ENCODE results near the gene AOPEP.

Gene AOPEP

DNA sequence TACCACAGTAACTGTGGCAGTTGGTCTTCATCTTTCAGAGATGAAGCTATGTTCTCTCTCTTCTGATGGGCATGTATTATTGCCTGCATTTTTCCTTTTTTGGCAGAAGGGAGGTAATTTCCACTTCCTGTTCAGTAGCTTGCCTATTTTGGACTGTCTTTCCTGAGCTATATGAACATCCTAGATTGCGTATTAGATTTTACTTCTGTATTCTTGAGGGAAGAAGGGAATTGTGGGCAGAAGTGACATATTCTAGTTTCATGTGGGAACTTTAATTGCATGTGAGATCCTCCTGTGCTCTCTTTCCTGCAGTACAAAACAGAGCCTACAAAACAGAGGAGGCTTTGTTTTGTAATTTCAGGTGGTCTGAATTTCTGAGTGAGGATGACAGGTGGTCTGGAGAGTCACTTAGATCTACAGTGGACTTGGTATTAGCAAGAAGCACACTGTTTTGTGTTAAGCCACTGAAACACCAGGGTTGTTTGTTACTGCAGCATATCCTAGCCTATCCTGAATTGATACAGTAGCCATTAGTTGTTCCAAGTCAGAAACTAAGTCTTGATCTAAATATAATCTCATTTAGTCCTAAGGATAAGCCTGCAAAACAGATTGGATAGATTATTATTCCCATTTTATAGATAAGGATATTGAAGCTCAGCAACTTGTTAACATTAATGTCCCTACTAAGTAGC is 68.1 kb downstream of the AOPEP start:
- DNase-seq (ENCODE audit: low spot score) = no peak

DNA sequence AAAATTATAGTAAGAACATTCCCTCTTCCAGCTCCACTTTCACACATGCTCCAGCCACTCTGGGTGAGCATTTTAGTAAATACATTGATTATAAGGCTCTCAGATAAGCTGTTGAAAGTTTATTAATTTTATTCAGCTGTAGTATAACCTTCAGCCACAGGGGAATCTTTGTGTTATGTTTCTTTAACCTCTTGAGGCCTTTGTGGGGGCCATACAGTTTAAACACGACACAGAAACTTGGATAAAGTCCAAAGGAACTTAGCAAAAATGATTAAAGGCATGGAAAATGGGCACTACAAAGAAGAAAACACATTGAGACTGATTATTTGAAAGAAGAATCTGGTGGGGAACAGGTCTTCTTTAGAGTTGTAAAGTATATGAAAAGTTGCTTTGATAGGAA is 70.2 kb downstream of the AOPEP start:
- no peak for DNase-seq (ENCODE audit: low spot score)

DNA sequence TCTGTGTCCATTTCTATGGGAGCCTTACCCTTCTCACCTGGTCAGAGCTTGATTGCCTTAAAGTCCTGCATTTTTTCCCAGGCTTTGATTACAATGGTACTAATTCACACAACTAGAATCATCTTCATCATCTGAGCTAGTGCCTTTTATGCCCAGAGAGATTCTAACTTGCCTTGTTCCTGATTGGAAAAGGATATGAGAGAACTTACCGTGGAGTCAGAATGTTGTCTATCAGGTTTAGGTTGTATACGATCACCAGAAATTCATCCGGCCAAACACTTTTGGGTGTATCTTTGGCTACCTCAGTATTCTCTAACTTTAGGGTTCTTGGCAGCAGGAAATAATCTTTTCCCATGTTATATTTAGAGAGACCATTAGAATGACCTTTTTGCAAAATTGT is 71.7 kb downstream of the AOPEP start:
- no peak for DNase-seq (ENCODE audit: low spot score)

DNA sequence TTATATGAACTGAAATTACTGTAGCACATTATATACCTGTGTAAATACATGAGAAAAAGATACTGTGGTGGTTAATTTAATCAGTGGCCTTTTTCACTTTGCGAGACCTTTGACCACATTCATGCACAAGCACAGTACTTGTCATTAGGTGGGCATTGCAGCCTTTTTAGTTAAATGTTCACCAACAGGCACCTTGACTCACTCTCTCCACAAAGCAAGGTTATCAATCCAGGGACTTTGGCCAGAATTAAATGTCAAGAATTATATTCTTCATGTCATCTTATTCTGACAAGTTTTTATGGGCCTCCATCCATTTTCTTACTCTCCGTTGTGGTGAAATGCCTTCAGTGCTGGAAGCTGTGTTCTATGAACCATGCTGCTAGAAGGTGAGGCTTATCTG is 72.2 kb downstream of the AOPEP start:
- DNase-seq (ENCODE audit: low spot score) = no peak

DNA sequence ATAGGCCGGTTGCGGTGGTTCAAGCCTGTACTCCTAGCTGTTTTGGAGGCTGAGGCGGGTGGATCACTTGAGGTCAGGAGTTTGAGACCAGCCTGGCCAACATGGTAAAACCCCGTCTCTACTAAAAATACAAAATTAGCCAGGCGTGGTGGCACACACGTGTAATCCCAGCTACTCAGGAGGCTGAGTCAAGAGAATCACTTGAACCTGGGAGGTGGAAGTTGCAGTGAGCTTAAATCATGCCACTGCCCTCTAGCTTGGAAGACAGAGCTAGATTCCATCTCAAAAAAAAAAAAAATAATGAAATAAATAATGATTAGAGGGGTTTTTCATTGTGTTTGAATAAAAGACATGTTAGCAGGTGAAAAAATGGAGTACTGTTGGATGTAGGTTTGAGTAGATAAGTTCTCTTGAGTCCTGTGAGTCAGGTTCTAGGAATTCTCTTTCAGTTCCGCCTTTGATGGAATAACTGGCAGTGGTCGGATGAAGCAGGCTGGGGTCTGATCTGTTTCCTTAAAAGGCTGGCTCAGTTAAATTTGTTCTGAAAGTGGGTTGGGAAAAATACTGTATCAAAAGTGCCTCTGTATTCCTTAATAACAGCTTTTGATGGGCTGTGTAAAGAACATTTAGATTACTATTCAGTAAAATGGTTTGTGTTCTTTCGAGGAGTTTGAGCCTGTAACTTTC is 73.2 kb downstream of the AOPEP start:
- no peak for DNase-seq (ENCODE audit: low spot score)

DNA sequence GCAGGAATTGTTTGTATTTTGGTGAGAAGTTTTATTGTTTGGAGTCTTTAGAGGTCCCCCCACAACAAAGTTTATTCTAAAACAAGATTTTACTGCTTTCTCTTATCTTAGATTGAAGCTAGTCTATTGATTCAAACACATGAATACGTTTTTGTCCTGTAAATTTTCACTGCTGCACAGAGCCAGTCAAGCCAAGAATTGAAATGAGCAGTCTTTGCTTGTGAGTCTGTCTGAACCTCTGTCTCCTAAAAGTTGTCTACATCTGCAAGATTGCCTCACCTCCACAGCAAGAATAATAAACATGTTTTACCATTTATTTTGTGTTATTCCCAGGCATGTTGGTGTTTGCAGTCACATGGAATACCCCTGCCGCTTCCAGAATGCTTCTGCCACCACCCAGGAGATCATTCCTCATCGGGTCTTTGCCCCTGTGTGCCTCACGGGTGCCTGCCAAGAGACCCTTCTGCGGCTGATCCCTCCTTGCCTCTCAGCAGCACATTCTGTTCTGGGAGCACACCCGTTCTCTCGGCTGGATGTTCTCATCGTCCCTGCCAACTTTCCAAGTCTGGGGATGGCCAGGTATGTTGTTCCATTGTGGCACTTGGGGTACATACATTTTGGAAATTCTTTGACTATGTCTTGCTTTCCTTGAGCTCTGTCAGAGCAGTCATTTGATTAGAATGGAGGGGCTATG is 74.1 kb downstream of the AOPEP start:
- DNase-seq (ENCODE audit: low spot score) = no peak

DNA sequence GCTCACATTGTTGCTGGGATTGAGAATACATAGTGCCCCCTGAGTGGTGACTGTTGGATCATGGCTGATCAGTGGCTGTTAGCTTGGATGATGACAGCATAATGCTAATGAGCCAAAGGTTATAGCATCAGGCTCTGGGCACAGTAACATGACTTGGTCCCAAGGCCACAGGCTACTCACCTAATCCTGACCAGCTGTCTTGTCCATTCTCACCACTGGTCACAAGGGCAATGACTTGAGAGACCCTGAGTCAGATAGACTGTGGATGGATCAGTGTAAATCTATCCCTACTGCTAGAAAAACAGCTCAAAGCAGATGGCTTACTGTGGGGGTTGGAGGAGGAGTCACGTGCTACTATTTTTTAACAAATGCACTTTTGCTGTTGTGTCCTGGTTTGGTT is 74.7 kb downstream of the AOPEP start:
- DNase-seq (ENCODE audit: low spot score) = no peak

DNA sequence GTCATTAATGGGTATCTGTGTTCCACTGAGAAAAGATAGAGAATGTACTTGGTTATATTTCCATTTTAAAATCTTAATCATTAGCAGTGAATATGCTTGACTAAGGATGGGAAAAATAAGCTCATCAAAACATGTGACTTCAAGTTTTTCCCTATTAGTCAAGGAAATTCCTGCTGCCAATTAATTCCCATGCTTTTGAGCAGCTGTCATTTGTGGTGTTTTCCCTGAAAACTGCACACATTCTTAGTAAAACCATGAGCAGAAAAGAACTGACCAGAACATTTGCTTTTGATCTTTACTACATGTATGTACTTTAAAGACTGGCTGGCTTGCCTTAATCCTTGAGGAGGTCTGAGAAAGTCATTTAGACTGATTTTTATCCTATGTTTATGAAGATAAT is 75.2 kb downstream of the AOPEP start:
- no peak for DNase-seq (ENCODE audit: low spot score)

DNA sequence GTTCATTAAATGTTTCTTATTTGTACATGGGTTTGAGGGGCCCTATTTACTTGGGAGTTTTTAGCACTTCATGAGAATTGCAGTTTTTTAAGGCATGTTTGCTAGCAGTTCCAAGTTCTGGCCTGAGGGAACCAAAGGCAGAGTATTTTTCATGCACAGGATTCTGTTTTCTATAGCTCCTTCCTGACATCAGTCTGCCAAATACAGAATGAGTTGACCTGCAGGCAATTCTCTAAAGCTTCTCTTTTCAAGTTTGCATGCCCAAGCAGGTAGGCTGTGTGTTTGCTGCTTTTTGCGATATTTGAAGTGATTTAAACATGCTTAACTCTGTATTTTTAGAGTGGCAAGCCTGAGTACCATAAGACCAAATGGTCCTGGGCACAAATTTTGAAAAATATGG is 75.8 kb downstream of the AOPEP start:
- no peak for DNase-seq (ENCODE audit: low spot score)

DNA sequence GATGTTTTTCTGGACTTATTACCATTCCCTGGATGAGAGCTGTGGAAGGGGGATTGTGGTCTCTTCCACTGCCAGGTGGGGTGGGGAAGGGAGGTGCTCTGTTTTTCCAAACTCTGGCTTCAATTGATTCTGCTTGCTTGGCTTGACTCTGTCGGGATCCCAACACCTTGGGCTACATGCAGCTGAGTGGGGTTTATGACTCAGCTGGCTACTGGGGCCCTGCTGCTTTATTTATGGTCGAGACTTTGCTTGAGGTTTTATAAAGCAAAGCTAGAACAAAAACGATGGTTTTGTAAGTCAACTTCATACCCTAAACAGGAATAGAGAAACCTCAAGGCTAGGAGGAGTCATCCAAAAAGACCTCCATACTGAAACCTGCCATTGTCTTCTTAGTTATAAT is 76.3 kb downstream of the AOPEP start:
- DNase-seq (ENCODE audit: low spot score) = no peak

DNA sequence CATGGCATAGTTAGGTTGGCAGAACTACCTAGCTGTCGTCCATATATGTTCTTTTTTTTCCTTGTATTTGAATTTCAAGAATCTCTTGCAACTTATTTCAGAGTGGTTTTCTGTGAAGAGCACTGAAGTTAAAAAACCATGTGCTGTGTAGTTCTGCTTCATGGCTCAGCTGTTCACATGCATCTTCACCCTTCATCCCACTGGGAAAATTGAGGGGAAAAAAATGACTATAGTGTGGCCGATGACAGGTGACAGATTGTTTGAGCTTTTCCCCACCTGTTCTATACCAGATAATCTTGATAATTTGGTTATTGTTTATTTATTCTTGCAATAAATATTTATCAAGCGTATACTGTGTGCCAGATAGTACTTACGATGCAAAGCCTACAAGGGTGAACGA is 77.8 kb downstream of the AOPEP start:
- no peak for DNase-seq (ENCODE audit: low spot score)

DNA sequence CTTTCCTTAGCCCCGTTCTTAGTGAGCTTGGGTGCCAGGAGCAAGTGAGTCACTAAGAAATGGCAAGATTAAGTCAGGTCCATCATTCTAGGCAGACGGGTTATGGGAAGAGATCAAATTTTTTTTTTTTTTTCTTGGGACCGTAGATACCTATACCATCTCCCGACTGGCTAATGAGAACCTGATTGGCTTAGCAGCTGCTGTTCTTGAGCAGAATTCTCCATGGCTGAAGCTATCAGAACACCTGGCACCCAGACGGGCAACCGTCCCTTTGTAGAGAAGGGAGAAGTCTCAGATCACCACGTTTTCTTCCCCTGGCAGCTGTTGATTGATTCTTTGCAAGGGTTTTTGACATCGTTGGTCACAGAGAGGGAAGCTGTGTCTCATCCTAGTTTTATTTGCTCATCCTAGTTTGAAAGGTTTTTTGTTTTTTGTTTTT is 78.6 kb downstream of the AOPEP start:
- no peak for DNase-seq (ENCODE audit: low spot score)

DNA sequence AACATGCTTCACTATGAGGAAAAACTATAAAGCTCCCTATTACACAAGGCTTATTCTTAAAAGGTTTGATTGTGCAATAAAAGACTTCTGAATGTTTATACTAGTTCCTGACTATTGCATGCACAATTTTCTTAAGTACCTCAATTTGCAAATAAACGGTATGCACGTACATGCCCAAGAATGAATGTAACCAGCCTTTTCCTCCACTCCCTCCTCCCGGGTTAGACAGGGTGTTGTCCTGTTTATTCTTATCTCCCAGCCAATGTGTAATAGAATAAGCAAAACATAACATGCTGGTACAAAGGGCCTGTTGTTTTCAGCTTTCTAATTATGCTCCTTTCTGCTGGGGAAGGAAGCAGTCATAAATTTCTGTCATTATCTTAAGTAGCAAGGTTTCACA is 79.1 kb downstream of the AOPEP start:
- peak; percentile 23 for DNase-seq (ENCODE audit: low spot score)

DNA sequence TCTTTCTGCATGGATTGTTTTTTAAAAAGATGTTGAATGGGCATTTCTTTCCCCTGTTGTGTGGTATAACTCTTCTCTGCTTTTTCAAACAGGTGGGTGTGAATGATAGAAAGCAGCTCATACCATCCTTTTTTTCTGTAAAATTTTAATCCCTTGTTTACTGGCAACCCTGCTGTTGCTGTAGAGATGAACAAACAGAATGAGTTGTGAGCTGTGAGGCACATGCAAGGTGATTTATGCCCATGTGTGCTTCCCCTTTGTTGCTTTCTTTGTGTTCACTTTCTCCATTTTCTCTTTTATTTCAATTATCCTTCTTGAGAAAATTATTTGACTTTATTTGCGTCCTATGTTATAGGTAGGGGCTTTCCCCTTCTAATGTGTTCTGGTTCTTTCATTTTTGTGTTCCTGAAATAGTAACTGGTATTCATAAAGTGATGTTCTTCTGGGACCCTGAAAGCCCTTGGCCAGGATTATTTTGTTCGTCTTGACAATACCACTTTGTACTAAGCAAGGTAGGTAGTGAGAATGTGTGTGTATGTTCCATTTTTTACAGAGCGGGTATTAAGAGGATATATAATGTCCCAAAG is 79.9 kb downstream of the AOPEP start:
- no peak for DNase-seq (ENCODE audit: low spot score)

DNA sequence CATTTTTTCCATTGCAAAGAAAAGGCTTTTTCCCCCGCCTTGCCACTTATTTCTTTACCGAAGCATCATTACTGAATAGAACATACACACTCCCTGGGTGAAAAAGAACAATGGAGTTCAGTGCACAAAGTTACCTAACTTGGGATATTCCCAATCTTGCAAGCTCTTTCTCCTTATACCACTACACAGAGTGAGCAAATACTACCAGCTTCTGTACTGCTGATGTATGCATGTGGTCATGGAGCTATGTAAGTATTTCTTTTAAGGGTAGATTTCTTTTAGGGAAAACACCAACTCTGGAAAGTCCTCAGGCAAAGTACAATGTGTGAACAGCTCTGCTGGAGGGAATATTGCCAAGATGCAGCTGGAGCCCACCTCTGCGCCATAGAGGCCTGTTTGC is 81.1 kb downstream of the AOPEP start:
- no peak for DNase-seq (ENCODE audit: low spot score)

DNA sequence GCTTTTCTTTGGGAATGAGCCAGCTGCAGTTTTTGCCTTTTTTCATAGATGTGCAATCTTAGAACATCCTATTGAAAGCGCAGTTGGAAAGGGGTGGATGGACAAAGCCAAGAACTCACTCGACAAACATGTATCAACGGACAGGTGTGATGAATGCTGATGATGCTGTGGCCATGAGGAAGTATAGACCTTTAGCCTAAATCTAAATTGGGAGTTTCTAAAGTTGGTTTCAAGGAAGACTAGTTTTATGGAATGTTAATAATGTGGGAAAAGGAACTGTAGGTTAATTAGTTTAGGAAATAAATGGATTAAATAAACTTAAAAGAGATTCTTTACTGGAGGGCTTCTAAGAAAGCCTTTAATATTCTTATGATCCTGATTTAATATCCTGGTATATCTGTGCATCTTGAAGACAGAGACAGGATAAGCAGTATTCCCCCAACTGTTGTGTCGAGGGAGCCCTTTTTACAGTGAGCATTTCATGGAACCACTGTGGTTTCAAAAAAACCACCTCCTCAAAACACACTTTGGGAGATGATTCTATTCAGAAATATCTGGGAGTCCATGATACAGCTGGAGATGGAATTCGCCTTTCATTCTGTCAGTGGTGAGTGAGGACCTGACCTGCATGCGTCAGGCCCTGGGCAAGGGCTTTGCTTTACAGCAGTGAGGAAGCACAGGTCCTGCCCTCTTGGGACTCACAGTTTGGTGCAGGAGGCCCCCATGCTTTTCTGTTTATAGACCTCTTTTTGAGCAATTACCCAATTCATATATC is 82.6 kb downstream of the AOPEP start:
- DNase-seq (ENCODE audit: low spot score) = no peak

DNA sequence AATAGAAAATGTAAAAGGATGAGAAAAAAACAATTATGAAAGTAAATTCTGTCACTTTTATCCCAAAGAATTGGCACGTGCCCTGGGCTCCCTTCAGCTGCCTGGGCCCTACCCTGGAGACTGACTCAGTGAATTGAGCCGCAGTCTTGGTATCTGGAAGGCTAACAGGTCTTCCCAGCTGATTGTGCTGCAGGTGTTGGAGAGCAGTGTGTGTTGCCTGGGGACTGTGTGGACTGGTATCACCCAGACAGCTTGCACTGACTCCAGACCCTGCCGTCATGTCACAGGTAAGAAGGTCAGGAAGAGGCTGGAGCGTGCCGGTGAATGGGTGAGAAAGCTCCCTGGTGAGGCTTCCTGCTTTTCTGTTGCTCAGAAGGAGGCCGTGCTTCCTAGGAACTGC is 83.3 kb downstream of the AOPEP start:
- DNase-seq (ENCODE audit: low spot score) = no peak

DNA sequence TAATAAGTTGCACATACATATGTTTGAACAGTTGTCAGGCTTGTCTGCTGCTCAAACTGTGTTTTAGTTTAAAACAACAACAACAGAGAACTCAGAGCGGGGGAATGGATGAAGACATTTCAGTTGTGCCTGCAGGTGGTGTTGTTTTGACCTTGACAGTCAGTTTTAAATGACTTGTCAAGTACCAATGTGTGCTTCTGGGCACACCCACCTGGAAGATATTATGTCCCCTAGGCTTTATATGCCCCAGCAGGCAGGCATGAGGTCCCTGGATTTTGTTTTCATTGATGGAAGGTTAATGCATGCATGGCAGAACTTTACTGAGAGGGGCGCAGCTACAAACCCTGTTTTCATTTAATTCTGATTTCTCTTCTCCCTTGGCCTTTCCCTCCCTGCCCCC is 84.6 kb downstream of the AOPEP start:
- no peak for DNase-seq (ENCODE audit: low spot score)

DNA sequence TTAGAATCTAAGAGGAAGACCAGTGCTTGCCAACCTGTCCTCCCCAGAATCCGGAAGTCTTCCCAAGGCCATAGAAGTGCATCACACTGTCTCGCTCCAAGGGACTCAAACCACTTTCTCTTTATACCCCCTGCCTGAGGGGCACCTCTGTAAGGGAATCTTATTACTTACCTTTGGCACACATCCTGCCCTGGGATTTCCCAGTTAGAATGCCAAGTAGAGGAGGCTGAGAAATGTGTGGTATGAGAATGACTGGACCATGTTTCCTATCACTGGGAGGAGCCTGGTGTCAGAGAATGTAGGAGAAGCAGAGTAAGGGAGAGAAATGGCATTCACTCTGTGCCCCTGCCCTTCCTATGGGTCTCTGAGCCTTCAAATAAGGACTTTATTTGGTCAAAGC is 85.8 kb downstream of the AOPEP start:
- no peak for DNase-seq (ENCODE audit: low spot score)

DNA sequence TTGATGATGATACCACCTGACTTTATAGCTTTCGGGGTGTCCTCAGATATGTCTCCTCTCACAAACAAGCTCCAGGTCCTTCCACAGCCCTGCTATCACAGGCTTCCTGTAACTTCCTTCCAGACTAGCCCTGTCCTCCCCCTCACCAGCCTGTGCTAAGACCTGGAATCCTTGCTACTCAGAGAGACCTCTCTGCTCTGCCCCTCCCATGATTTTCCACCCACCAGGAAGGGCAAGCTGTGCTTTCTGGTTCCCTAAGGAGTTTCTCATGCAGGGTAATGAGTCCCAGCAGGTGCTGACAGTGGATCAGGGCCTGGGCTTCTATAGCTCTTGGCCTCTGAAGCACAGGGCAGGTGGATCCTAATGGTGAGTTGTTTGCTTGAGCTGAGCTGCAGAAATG is 86.9 kb downstream of the AOPEP start:
- DNase-seq (ENCODE audit: low spot score) = no peak

DNA sequence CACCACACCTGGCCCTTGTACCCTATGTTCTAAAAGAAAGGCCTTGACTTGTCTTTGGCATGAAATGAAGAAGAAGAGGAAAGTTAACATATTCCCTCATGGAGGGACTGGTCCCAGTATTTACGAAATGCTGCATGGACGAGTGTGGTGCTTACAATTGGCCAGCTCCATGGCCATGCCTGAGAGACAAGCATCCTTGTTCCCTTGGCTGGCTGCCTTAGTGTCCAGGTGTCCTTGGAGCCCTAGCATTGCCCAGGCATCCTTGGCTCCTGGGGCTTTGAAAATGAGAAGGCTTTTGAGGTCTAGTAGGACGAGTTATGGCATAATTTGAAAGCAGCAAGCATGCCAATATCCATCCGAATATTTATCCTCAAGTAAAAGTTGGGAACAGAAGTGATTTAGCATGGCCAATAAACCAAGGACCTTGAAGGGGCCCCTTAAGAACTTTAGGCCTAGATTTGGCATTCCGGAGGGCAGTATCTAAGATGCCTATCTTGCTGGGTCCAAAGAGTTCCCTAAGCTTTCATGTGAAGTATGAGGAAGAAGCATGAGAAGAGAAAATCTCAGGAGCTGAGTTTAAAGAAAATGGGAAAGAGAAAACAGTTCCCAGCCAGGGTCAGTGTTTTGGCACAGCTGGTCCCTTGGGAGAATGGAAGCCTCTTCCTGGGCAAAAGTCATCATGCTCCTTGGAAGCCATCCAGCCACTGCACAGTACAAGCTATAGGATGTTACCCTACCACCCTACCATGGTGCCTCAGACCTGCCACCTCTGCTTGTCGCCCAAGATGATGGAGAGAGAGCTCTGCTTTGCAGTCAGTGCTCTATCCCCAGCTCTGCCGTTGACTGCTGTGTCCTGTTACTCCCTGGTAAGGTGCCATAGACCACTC is 91.0 kb downstream of the AOPEP start:
- no peak for DNase-seq (ENCODE audit: low spot score)
